Activated B cell treated with CpG ODN at 0.5 μM for 24 hours (primary cell): Measurements from ENCODE around the gene NR3C1. TPM values are rescaled to one million over a fixed set of nuclear protein-coding genes. Genes with fewer than 3 reads are reported as not detected.
A peak's percentile ranks its signal among the peaks of the same experiment; 100 is the strongest.
"Not testable (repeated sequence)": the region's sequence is repeated elsewhere in the genome, so short reads cannot be mapped to it uniquely, and the experiment has no call there.

Experiments
- ATAC-seq: fragments of 200-7000 bp; cut with Tn5 transposase; one replicate; pipeline ENCODE4 v1.10.0; 2021; ENCODE audit warnings: low read depth, mild to moderate bottlenecking, moderate library complexity
- CTCF ChIA-PET: fragments of 350-600 bp; sonication (Branson Sonifier 250); formaldehyde crosslinking; loops from one replicate; lab custom pipeline; 2021; ENCODE audit warnings: antibody characterized with exemption; lab: Charles Lee
- POLR2A ChIA-PET: fragments of 350-600 bp; sonication (Branson Sonifier 250); formaldehyde crosslinking; loops from one replicate; lab custom pipeline; 2021; ENCODE audit warnings: antibody characterized with exemption; lab: Charles Lee
- DNase-seq: peaks from one replicate; pipeline ENCODE4 v3.0.0; 2022
- H3K27ac Mint-ChIP-seq: one replicate; pipeline ENCODE4 v1.8.0; 2020; ENCODE audit warnings: mixed read lengths
- H3K27me3 Mint-ChIP-seq: one replicate; pipeline ENCODE4 v1.8.0; 2021; ENCODE audit warnings: mixed read lengths
- H3K36me3 Mint-ChIP-seq: one replicate; pipeline ENCODE4 v1.8.0; 2021; ENCODE audit warnings: low read depth, mixed read lengths
- H3K4me1 Mint-ChIP-seq: one replicate; pipeline ENCODE4 v1.8.0; 2021; ENCODE audit warnings: mixed read lengths
- H3K4me3 Mint-ChIP-seq: one replicate; pipeline ENCODE4 v1.8.0; 2020; ENCODE audit warnings: mild to moderate bottlenecking, mixed read lengths
- H3K9me3 Mint-ChIP-seq: one replicate; pipeline ENCODE4 v1.8.0; 2020; ENCODE audit warnings: mixed read lengths
- CTCF ChIP-seq: fragments of 200-600 bp; IDR thresholded peaks from one replicate; pipeline ENCODE4 v1.8.0; 2022; ENCODE audit warnings: antibody characterized with exemption, mild to moderate bottlenecking
- intact Hi-C: fragments of 100-400 bp; cut with micrococcal nuclease; formaldehyde crosslinking; loops from one replicate; pipeline ENCODE4 v1.15.1; 2024
- total RNA-seq: library from RNA; stranded (reverse); gene quantifications from 2 replicates; pipeline ENCODE4 v1.2.3, GENCODE V29; 2022

NR3C1 gene
- total RNA-seq, 1 donor from 2014 or later = 110 TPM

- Mint-ChIP-seq H3K27me3 (no peaks in the 10 kb centered on the region), H3K9me3 (peaks cover 7% of the 10 kb centered on the region), H3K4me3 (no peak overlapping the region), H3K4me1 (peaks cover 35% of the 10 kb centered on the region), H3K27ac (no peak overlapping the region), H3K36me3 (peaks cover 60% of the 10 kb centered on the region)
- intact Hi-C loops = loop anchor here (2.0 kb wide), 1 partner anchor 17 kb away; no protein-coding TSS in a partner anchor
- no peak for DNase-seq
- POLR2A ChIA-PET = interaction anchor here (0.6 to 0.7 kb wide), 2 partner anchors 72 to 384 kb away, joined by 3 to 4 read pairs; no protein-coding TSS in a partner anchor
- no peak for TF ChIP-seq CTCF
- CTCF ChIA-PET = no interaction called here
- ATAC-seq = no peak
These were observed 71.5 kb downstream of the NR3C1 start for GRCh38 chr5:143331956-143332355.

- TF ChIP-seq CTCF = no peak
- Mint-ChIP-seq H3K4me1 (peaks cover 38% of the 10 kb centered on the region), H3K27ac (no peak overlapping the region), H3K27me3 (no peaks in the 10 kb centered on the region), H3K36me3 (peaks cover 61% of the 10 kb centered on the region), H3K4me3 (no peak overlapping the region), H3K9me3 (peaks cover 12% of the 10 kb centered on the region)
- no peak for ATAC-seq
- POLR2A ChIA-PET = no interaction called here
- no peak for DNase-seq
- CTCF ChIA-PET = no interaction called here
- intact Hi-C loops = loop anchor here (2.0 kb wide), 1 partner anchor 15 kb away; no protein-coding TSS in a partner anchor
These were observed 73.6 kb downstream of the NR3C1 start for GRCh38 chr5:143329843-143330242.

- DNase-seq = no peak
- no peak for ATAC-seq
- CTCF ChIA-PET = no interaction called here
- POLR2A ChIA-PET = no interaction called here
- Mint-ChIP-seq H3K27me3 (no peaks in the 10 kb centered on the region), H3K4me3 (no peak overlapping the region), H3K4me1 (peaks cover 50% of the 10 kb centered on the region), H3K36me3 (peaks cover 56% of the 10 kb centered on the region), H3K27ac (no peak overlapping the region), H3K9me3 (peaks cover 15% of the 10 kb centered on the region)
- TF ChIP-seq CTCF = no peak
- intact Hi-C loops = no loop called here
These were observed 74.8 kb downstream of the NR3C1 start for GRCh38 chr5:143328589-143329220.

- Mint-ChIP-seq H3K4me3 (peak overlapping the region; percentile 9), H3K9me3 (peaks cover 16% of the 10 kb centered on the region), H3K36me3 (peaks cover 57% of the 10 kb centered on the region), H3K27ac (peak overlapping the region; percentile 43), H3K4me1 (peaks cover 67% of the 10 kb centered on the region)
- CTCF ChIA-PET, intact Hi-C loops, H3K27me3 Mint-ChIP-seq, DNase-seq, ATAC-seq: not testable (repeated sequence)
- POLR2A ChIA-PET = interaction anchor here (0.6 kb wide), 1 partner anchor 410 kb away, joined by 3 read pairs; no protein-coding TSS in a partner anchor
These were observed 78.4 kb downstream of the NR3C1 start for GRCh38 chr5:143325086-143325485.

GRCh38 chr5:143322931-143323630 lies 80.4 kb downstream of the NR3C1 start:
- H3K4me1 Mint-ChIP-seq = peaks cover 69% of the 10 kb centered on the region
- CTCF ChIA-PET, intact Hi-C loops, DNase-seq, H3K4me3 Mint-ChIP-seq, POLR2A ChIA-PET, ATAC-seq, H3K27ac Mint-ChIP-seq, H3K27me3 Mint-ChIP-seq: not testable (repeated sequence)
- peaks cover 51% of the 10 kb centered on the region for H3K36me3 Mint-ChIP-seq
- H3K9me3 Mint-ChIP-seq = peaks cover 13% of the 10 kb centered on the region

- Mint-ChIP-seq H3K4me1 (peaks cover 66% of the 10 kb centered on the region), H3K27me3 (no peaks in the 10 kb centered on the region), H3K27ac (no peak overlapping the region), H3K4me3 (no peak overlapping the region), H3K9me3 (peaks cover 11% of the 10 kb centered on the region), H3K36me3 (peaks cover 43% of the 10 kb centered on the region)
- intact Hi-C loops = no loop called here
- DNase-seq (no peak), ATAC-seq (no peak)
- ChIA-PET POLR2A (no interaction called here), CTCF (no interaction called here)
- no peak for TF ChIP-seq CTCF
These were observed 81.3 kb downstream of the NR3C1 start for GRCh38 chr5:143322176-143322575.
